Measurements from ENCODE around the gene PAQR9. TPM values are rescaled to one million over a fixed set of nuclear protein-coding genes. Genes with fewer than 3 reads are reported as not detected.
A peak's percentile ranks its signal among the peaks of the same experiment; 100 is the strongest.

The PAQR9 gene
- total RNA-seq, 2 experiments from 2014 or later = not detected

DNA sequence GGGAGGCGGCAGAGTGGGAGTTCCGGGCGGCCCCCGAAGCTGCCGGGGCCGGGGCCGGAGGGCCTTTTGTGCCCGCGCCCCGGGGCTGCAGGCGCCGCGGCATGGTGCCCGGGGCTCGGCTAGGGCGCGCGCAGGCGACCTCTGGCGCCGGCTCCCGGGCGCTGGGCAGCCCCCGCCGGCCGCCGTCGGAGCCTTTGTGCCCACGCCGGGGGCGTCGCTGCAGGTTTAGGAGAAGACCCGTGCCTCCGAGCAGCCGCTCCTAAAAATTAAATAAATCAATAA lies 299 bp downstream of the PAQR9 start:
- H3K27ac Mint-ChIP-seq = no peak overlapping the region

DNA sequence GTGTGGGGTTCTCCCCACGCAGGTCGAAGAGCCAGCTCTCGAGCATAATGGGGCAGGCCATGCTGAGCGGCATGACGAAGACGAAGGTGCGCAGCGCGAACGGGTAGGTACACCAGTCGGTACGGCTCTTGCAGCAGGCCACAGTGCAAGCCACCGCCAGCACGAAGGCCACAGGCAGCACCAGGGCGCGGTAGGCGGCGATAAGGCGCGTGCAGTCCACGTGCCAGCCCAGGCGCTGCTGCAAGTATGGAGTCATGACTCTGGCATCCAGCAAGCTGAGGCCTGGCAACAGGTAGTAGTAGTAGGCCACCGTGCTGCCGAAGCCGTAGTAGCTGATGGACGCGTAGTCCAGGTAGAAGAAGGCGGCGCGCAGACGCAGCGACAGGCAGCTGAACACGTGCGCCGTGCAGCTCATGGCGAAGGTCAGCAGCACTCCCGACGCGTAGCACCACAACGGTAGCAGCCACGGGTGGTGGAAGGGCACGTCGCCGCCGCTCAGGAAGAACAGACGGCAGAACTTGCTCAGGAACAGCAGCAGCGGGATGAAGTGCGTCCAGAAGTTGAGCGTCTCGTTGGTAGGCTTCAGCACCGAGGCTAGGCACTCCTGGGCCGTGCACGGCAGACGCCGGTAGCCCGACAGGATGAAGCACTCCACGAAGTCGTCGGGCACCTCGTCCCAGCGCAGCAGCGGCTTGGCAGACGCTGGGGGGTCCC lies 797 bp downstream of the PAQR9 start:
- Mint-ChIP-seq H3K27me3 (peaks cover 53% of the 10 kb centered on the region), H3K36me3 (no peaks in the 10 kb centered on the region), H3K4me1 (ENCODE audit: low read depth) (peaks cover 9% of the 10 kb centered on the region), H3K9me3 (no peaks in the 10 kb centered on the region), H3K27ac (no peak overlapping the region), H3K4me3 (peak overlapping the region; percentile 70)
- intact Hi-C loops (cut with micrococcal nuclease) = no loop called here
- no peak for DNase-seq
- ChIA-PET POLR2A (no interaction called here), CTCF (no interaction called here)

More for the DNA sequence above, 299 bp downstream of the PAQR9 start:
- Mint-ChIP-seq H3K9me3 (no peaks in the 10 kb centered on the region), H3K27me3 (peaks cover 53% of the 10 kb centered on the region), H3K36me3 (no peaks in the 10 kb centered on the region), H3K4me3 (peak overlapping the region; percentile 70), H3K4me1 (ENCODE audit: low read depth) (peaks cover 9% of the 10 kb centered on the region)
- no peak for DNase-seq
- intact Hi-C loops (cut with micrococcal nuclease) = no loop called here
- ChIA-PET CTCF (no interaction called here), POLR2A (no interaction called here)

DNA sequence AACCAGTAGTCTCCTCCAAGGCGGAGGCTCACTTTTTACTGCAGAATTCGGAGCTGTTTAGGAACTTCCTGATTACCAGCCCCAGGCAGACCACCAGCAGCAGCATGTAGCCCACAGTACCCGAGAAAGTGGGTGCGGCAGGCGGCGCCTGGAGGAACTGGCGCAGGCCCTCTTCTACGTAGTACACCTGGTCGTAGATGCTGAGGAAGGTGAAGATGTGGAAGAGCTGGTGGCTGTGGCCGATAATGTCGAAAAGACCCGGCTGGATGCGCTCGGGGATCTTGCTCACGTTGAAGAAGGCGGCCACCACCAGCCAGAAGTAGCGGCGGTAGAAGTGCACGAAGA lies 1.3 kb downstream of the PAQR9 start:
- no peaks in the 10 kb centered on the region for H3K9me3 Mint-ChIP-seq
- no peaks in the 10 kb centered on the region for H3K36me3 Mint-ChIP-seq
- POLR2A ChIA-PET = no interaction called here
- H3K27me3 Mint-ChIP-seq = peaks cover 58% of the 10 kb centered on the region
- no peak overlapping the region for H3K27ac Mint-ChIP-seq
- peaks cover 9% of the 10 kb centered on the region for H3K4me1 Mint-ChIP-seq (ENCODE audit: low read depth)
- DNase-seq = no peak
- peak overlapping the region; percentile 70 for H3K4me3 Mint-ChIP-seq
- CTCF ChIA-PET = no interaction called here
- intact Hi-C loops (cut with micrococcal nuclease) = no loop called here

DNA sequence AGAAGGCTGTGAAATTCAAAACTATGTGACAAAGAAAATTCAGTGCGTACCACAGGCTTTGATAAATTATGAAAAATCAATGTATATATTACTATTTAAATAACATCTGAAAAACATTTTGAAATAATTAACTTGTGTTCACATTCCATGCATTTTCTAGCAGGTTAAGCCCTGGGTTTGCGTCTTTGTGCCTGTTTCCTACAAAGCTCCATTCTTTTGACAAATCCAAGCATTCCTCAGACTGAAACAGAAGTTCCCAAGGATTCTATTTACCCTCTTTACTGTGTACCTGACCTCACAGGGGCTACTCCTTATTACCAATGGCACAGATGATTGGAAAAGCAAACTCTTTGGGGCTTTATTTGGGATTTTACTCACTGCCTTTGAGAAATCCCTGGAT lies 1.9 kb downstream of the PAQR9 start:
- Mint-ChIP-seq H3K4me3 (no peak overlapping the region), H3K36me3 (no peaks in the 10 kb centered on the region), H3K27me3 (peaks cover 61% of the 10 kb centered on the region), H3K9me3 (no peaks in the 10 kb centered on the region), H3K4me1 (ENCODE audit: low read depth) (peaks cover 9% of the 10 kb centered on the region), H3K27ac (no peak overlapping the region)
- no peak for DNase-seq
- ChIA-PET POLR2A (no interaction called here), CTCF (no interaction called here)
- intact Hi-C loops (cut with micrococcal nuclease) = no loop called here

DNA sequence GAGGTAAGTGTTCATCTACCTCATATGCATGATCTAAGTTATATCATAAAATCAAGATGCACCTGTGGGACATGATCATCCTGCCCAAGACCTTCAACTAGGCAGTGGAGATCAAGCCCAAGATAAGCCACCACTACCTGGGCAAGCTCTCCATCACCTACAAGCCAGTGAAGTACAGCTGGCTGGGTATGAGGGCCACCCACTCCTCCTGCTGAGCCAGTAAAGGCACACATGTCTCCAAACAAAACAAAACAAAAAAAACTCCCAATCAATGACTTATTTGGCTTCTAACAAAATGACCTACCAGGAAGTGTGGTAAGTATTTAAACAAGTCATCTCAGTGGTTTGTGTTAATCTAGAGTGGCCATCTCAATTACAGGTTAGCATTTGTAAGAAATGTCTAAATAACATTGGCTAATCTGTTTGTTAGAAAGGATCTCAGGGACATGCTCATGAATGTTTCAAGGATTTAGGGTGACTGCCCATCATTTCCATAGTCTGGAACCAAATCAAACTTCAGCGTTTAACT lies 3.1 kb downstream of the PAQR9 start:
- ChIA-PET CTCF (interaction anchor here (0.6 kb wide), 1 partner anchor 11 kb away, joined by 3 read pairs; no protein-coding TSS in a partner anchor), POLR2A (no interaction called here)
- intact Hi-C loops (cut with micrococcal nuclease) = no loop called here
- Mint-ChIP-seq H3K9me3 (no peaks in the 10 kb centered on the region), H3K4me3 (no peak overlapping the region), H3K36me3 (no peaks in the 10 kb centered on the region), H3K27ac (no peak overlapping the region), H3K27me3 (peaks cover 54% of the 10 kb centered on the region), H3K4me1 (ENCODE audit: low read depth) (peaks cover 9% of the 10 kb centered on the region)
- no peak for DNase-seq

DNA sequence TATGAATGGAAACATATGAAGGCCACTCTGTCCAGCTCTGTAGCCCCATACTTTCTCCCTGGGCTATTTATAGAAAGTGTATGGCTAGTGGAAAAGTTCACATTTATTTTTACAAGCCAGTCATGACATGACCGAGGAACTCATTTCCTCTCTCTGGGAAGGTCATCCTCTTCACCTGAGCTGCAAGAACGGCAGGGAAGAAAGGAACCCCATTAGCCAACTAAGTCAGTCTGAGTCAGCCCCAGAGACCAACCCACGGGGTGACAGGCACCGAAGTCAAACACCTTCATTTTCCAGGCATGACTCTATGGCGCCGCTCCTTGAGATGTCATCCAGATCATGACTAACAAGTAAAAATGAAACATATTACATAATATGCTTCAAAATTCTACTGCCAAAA lies 4.8 kb downstream of the PAQR9 start:
- DNase-seq = peak; percentile 68
- Mint-ChIP-seq H3K4me1 (ENCODE audit: low read depth) (peaks cover 5% of the 10 kb centered on the region), H3K27me3 (peaks cover 45% of the 10 kb centered on the region), H3K27ac (no peak overlapping the region), H3K4me3 (no peak overlapping the region), H3K36me3 (no peaks in the 10 kb centered on the region), H3K9me3 (no peaks in the 10 kb centered on the region)
- CTCF ChIA-PET = interaction anchor here (0.7 kb wide), 1 partner anchor 130 kb away, joined by 3 read pairs; no protein-coding TSS in a partner anchor
- intact Hi-C loops (cut with micrococcal nuclease) = no loop called here
- POLR2A ChIA-PET = no interaction called here

DNA sequence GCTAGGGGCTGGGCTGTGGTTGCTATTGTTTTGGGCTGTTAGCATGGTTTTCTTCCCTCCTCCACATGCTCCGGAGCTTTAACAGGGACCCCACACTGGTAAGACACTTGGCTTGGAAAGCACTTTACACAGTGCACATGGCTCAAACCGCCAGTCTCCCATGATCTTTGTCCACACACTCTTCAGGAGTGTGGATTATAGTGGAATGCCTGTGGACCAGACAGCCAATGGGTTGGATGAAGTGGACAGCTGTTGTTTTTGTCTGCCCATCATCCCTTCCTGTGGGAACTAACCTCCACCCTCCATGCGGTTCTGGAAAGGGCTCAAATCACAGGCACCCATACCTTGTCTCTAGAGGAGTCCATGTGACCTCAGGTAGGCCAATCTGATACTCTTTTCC lies 10.0 kb downstream of the PAQR9 start:
- Mint-ChIP-seq H3K27me3 (peaks cover 30% of the 10 kb centered on the region), H3K27ac (no peak overlapping the region), H3K9me3 (no peaks in the 10 kb centered on the region), H3K36me3 (no peaks in the 10 kb centered on the region), H3K4me1 (ENCODE audit: low read depth) (no peaks in the 10 kb centered on the region), H3K4me3 (no peak overlapping the region)
- POLR2A ChIA-PET = no interaction called here
- intact Hi-C loops (cut with micrococcal nuclease) = no loop called here
- no peak for DNase-seq
- CTCF ChIA-PET = interaction anchor here (1.0 kb wide), 1 partner anchor 125 kb away, joined by 3 read pairs; no protein-coding TSS in a partner anchor

DNA sequence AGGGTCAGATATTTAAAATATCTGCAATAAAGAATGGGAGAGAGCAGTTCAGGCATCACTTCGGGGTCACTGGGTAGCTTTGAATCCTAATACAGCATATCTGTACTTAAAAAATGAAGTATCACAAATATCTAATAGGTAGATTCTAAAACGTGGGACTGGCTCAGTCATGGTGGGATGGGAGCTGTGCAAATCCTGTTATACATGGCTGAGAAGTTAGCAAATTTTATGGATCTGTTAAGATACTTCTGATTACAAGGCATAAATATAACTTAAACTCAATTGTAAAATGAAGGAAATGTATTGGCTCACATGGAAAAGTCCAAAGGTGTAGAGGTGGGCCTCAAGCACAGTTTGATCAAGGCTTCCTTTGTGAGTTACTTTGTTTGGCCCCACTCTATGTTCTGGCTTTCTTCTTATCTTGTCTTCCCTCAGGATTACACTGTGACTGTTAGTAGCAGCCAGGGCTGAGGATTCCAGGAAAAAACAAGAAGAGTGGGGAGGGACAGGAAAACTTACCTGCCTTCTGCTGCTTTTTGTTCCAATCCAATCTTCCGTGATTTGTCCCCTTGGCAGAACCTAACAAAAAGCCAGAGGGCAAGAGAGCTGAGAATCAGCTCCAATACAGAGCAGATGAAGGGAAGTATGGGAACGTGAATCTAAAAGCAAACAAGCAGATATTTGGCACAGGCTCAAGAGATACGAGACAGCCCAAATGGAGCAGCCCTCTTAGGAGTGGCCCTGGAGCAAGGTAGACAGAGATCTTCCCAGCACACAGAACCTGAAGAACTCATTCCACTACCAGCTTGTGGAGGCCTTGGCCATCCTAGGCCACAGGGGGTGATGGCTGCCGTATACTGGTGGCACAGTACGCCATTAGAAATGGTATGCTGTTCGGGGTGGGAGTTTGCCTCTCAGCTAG lies 10.9 kb downstream of the PAQR9 start:
- intact Hi-C loops (cut with micrococcal nuclease) = no loop called here
- Mint-ChIP-seq H3K27me3 (peaks cover 34% of the 10 kb centered on the region), H3K4me3 (no peak overlapping the region), H3K4me1 (ENCODE audit: low read depth) (peaks cover 4% of the 10 kb centered on the region), H3K36me3 (no peaks in the 10 kb centered on the region), H3K27ac (no peak overlapping the region), H3K9me3 (no peaks in the 10 kb centered on the region)
- CTCF ChIA-PET = interaction anchor here (1.0 kb wide), 1 partner anchor 124 kb away, joined by 3 read pairs; no protein-coding TSS in a partner anchor
- POLR2A ChIA-PET = no interaction called here
- DNase-seq = no peak

DNA sequence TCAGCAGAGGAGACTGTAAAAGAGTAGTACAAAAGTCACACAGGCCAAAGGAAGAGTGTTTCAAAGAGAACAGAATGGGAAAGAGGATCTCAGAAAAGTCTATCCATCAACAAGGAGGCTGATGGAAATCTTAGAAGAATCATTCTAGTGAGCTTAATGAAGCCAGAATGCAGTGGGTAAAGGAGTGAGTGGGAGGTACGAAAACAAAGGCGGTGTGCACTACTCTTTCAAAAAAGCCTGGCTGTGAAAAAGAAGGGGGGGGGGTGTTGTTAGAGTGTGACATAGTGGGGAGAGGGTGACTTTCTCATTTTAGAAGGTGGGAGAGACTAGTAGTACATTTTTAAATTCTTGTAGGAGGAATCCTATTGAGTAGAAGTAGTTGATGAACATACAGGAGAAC lies 11.7 kb downstream of the PAQR9 start:
- POLR2A ChIA-PET = no interaction called here

DNA sequence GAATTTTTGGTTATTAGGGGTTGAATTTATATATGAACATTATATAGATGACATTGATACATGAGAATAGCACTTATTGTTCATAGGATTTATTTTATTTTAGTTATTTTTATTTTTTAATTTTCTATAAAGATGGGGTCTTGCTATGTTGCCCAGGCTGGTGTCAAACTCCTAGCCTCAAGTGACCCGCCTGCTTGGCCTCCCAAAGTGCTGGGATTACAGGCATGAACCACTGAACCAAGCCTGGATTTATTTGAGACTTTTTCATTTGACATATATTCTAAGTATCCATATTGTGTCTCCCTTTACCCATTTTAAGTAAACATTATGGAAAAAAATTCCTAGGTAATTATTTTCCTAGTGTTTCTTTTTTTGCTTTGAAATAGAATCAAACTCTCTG lies 12.5 kb downstream of the PAQR9 start:
- ChIA-PET POLR2A (no interaction called here), CTCF (interaction anchor here (0.6 kb wide), 1 partner anchor 123 kb away, joined by 3 read pairs; no protein-coding TSS in a partner anchor)
- peaks cover 6% of the 10 kb centered on the region for H3K4me1 Mint-ChIP-seq (ENCODE audit: low read depth)
- H3K9me3 Mint-ChIP-seq = no peaks in the 10 kb centered on the region
- H3K27me3 Mint-ChIP-seq = peaks cover 36% of the 10 kb centered on the region
- intact Hi-C loops (cut with micrococcal nuclease) = no loop called here
- no peak for DNase-seq
- no peaks in the 10 kb centered on the region for H3K36me3 Mint-ChIP-seq
- no peak overlapping the region for H3K27ac Mint-ChIP-seq
- no peak overlapping the region for H3K4me3 Mint-ChIP-seq

More for the DNA sequence above, 11.7 kb downstream of the PAQR9 start:
- Mint-ChIP-seq H3K4me3 (no peak overlapping the region), H3K36me3 (no peaks in the 10 kb centered on the region), H3K27me3 (peaks cover 32% of the 10 kb centered on the region), H3K27ac (no peak overlapping the region), H3K4me1 (ENCODE audit: low read depth) (peaks cover 6% of the 10 kb centered on the region), H3K9me3 (no peaks in the 10 kb centered on the region)
- CTCF ChIA-PET = interaction anchor here (0.6 kb wide), 1 partner anchor 123 kb away, joined by 3 read pairs; no protein-coding TSS in a partner anchor
- no peak for DNase-seq
- intact Hi-C loops (cut with micrococcal nuclease) = no loop called here

DNA sequence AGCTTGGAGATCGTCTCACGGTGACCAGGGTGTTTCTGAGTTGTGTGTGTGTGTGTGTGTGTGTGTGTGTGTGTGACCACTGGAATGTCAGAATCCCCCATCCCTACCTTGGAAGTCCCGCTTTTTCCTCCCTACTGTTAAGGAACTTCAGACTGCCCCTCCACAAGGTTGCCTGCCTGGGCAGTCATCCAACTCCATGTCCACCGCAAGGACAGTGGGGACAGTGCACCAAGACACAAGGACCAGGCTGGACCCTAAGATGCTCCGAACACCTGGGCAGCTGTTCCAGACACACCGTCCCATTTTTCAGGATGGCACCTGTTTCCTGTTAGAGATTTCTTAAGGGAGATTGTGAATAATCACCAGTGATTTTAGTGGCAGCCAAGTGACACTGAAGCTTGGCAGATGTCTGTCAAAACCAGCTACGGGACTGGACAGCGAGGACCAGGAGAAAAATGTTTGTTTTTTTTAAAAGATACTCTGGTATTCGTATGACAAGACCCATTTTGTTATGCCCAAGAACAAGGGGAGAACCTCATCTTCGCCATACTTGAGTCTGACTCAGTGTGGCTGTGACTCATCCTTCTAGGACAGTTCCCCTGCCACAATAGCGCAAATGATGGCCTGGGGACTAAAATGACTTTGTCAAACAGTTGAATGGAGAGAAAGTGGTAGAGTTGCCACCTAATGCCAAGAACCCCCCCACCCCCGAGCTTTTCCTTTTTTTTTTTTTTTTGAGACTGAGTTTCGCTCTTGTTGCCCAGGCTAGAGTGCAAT lies 15.5 kb downstream of the PAQR9 start:
- Mint-ChIP-seq H3K36me3 (no peaks in the 10 kb centered on the region), H3K4me3 (no peak overlapping the region), H3K4me1 (ENCODE audit: low read depth) (peaks cover 22% of the 10 kb centered on the region), H3K9me3 (no peaks in the 10 kb centered on the region), H3K27me3 (peaks cover 36% of the 10 kb centered on the region), H3K27ac (no peak overlapping the region)
- intact Hi-C loops (cut with micrococcal nuclease) = no loop called here
- ChIA-PET CTCF (interaction anchor here (1.1 kb wide), 1 partner anchor 27 kb away, joined by 3 read pairs; no protein-coding TSS in a partner anchor), POLR2A (interaction anchor here (0.6 kb wide), 1 partner anchor 132 kb away, joined by 3 read pairs; no protein-coding TSS in a partner anchor)
- DNase-seq = peak; percentile 60

DNA sequence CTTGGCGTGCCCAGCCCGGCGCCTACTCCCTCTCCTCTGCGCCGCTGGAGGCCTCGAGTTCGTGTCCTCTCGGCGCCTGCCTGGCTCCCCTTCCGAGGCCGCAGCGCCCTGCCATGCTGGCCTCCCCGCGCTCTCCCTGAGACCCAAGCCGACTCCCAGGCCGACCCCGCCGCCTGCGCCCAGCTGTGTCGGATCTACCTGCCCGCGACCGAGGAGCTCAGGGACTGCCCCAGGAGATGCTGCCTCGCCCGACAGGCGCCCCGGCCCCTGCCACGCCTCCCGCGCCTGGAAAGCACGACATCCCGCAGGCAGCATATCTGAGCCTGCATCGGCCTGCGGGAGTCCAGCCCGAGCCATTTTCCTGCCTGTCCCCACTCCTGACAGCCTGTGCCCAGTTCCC lies 16.1 kb downstream of the PAQR9 start:
- intact Hi-C loops (cut with micrococcal nuclease) = no loop called here
- ChIA-PET CTCF (no interaction called here), POLR2A (interaction anchor here (0.6 kb wide), 1 partner anchor 131 kb away, joined by 3 read pairs; no protein-coding TSS in a partner anchor)
- Mint-ChIP-seq H3K4me3 (no peak overlapping the region), H3K27ac (no peak overlapping the region), H3K9me3 (no peaks in the 10 kb centered on the region), H3K36me3 (no peaks in the 10 kb centered on the region), H3K27me3 (peaks cover 36% of the 10 kb centered on the region), H3K4me1 (ENCODE audit: low read depth) (peaks cover 22% of the 10 kb centered on the region)
- no peak for DNase-seq

All from activated CD4-positive, alpha-beta memory T cell treated with anti-CD3 and anti-CD28 coated beads for 36 hours (primary cell).